Activated naive CD8-positive, alpha-beta T cell treated with anti-CD3 and anti-CD28 coated beads, Interleukin-2, amount 10 ng/mL, durations not matched to agents 7 days and 5 days (primary cell): ENCODE data around the gene CREM. TPM values are rescaled to one million over a fixed set of nuclear protein-coding genes. Genes with fewer than 3 reads are reported as not detected.

Experiments used
- ATAC-seq: fragments of 150-1000 bp; cut with Tn5 transposase; one replicate; pipeline ENCODE4 v1.10.0; 2021; ENCODE audit warnings: low read depth, moderate library complexity
- POLR2A ChIA-PET: fragments of 350-600 bp; sonication (Branson Sonifier 250); formaldehyde crosslinking; loops from one replicate; lab custom pipeline; 2021; ENCODE audit warnings: antibody characterized with exemption; lab: Charles Lee
- DNase-seq: peaks from one replicate; pipeline ENCODE4 v3.0.0; 2021
- H3K27ac Mint-ChIP-seq: one replicate; pipeline ENCODE4 v1.8.0; 2022; ENCODE audit warnings: mild to moderate bottlenecking, mixed read lengths
- H3K27me3 Mint-ChIP-seq: one replicate; pipeline ENCODE4 v1.8.0; 2022; ENCODE audit warnings: mild to moderate bottlenecking, moderate library complexity, mixed read lengths
- H3K36me3 Mint-ChIP-seq: one replicate; pipeline ENCODE4 v1.8.0; 2021; ENCODE audit warnings: mild to moderate bottlenecking, mixed read lengths
- H3K4me1 Mint-ChIP-seq: one replicate; pipeline ENCODE4 v1.8.0; 2021; ENCODE audit warnings: mixed read lengths
- H3K4me3 Mint-ChIP-seq: one replicate; pipeline ENCODE4 v1.8.0; 2022; ENCODE audit warnings: mild to moderate bottlenecking, moderate library complexity, mixed read lengths
- H3K9me3 Mint-ChIP-seq: one replicate; pipeline ENCODE4 v1.8.0; 2021; ENCODE audit warnings: mixed read lengths
- total RNA-seq, 2 experiments: library from RNA; stranded (reverse); gene quantifications; one replicate each; pipeline ENCODE4 v1.2.3, GENCODE V29; 2021

Gene CREM
- total RNA-seq, 2 experiments from 2014 or later = 78.6 to 86.5 TPM

GRCh38 chr10:35150308-35150707 lies 23.7 kb downstream of the CREM start:
- H3K27me3 Mint-ChIP-seq = no peaks in the 10 kb centered on the region
- H3K27ac Mint-ChIP-seq = peak overlapping the region; percentile 85
- H3K9me3 Mint-ChIP-seq = peaks cover under 1% of the 10 kb centered on the region
- DNase-seq (no peak), ATAC-seq (no peak)
- peaks cover 59% of the 10 kb centered on the region for H3K4me1 Mint-ChIP-seq
- H3K36me3 Mint-ChIP-seq = peaks cover 27% of the 10 kb centered on the region
- POLR2A ChIA-PET = interaction anchor here (0.7 to 4.3 kb wide), 12 partner anchors 14 to 67 kb away, joined by 3 to 66 read pairs (median 6); partner anchors contain the start of gene CREM
- peak overlapping the region; percentile 60 for H3K4me3 Mint-ChIP-seq

- Mint-ChIP-seq H3K4me3 (no peak overlapping the region), H3K4me1 (peaks cover 45% of the 10 kb centered on the region), H3K36me3 (peaks cover 34% of the 10 kb centered on the region), H3K27me3 (no peaks in the 10 kb centered on the region), H3K9me3 (no peaks in the 10 kb centered on the region), H3K27ac (no peak overlapping the region)
- ATAC-seq (no peak), DNase-seq (no peak)
- POLR2A ChIA-PET = no interaction called here
Measured at GRCh38 chr10:35152992-35153391, 26.3 kb downstream of the CREM start.

- Mint-ChIP-seq H3K27me3 (no peaks in the 10 kb centered on the region), H3K4me3 (no peak overlapping the region), H3K27ac (no peak overlapping the region), H3K4me1 (peaks cover 41% of the 10 kb centered on the region), H3K9me3 (no peaks in the 10 kb centered on the region), H3K36me3 (peaks cover 39% of the 10 kb centered on the region)
- POLR2A ChIA-PET = no interaction called here
- DNase-seq (no peak), ATAC-seq (no peak)
Measured at GRCh38 chr10:35153716-35154115, 27.1 kb downstream of the CREM start.

- POLR2A ChIA-PET = interaction anchor here (1.2 kb wide), 1 partner anchor 35 kb away, joined by 6 read pairs; no protein-coding TSS in a partner anchor
- Mint-ChIP-seq H3K9me3 (peaks cover 4% of the 10 kb centered on the region), H3K27ac (no peak overlapping the region), H3K27me3 (no peaks in the 10 kb centered on the region), H3K36me3 (peaks cover 41% of the 10 kb centered on the region), H3K4me3 (no peak overlapping the region), H3K4me1 (no peaks in the 10 kb centered on the region)
- ATAC-seq (no peak), DNase-seq (no peak)
Measured at GRCh38 chr10:35160743-35161142, 34.1 kb downstream of the CREM start.

- POLR2A ChIA-PET = interaction anchor here (1.2 to 1.6 kb wide), 2 partner anchors 16 to 35 kb away, joined by 3 read pairs; partner anchors contain the start of gene CREM
- peaks cover 4% of the 10 kb centered on the region for H3K9me3 Mint-ChIP-seq
- no peak overlapping the region for H3K27ac Mint-ChIP-seq
- ATAC-seq (no peak), DNase-seq (no peak)
- no peaks in the 10 kb centered on the region for H3K4me1 Mint-ChIP-seq
- peaks cover 36% of the 10 kb centered on the region for H3K36me3 Mint-ChIP-seq
- H3K4me3 Mint-ChIP-seq = no peak overlapping the region
- no peaks in the 10 kb centered on the region for H3K27me3 Mint-ChIP-seq
Measured at GRCh38 chr10:35161906-35162305, 35.3 kb downstream of the CREM start.

- DNase-seq (no peak), ATAC-seq (no peak)
- Mint-ChIP-seq H3K9me3 (peaks cover 3% of the 10 kb centered on the region), H3K4me1 (no peaks in the 10 kb centered on the region), H3K27me3 (no peaks in the 10 kb centered on the region), H3K36me3 (peaks cover 26% of the 10 kb centered on the region), H3K27ac (no peak overlapping the region), H3K4me3 (no peak overlapping the region)
- POLR2A ChIA-PET = interaction anchor here (0.6 to 1.7 kb wide), 2 partner anchors 10 to 147 kb away, joined by 3 to 4 read pairs; no protein-coding TSS in a partner anchor
Measured at GRCh38 chr10:35165136-35165535, 38.5 kb downstream of the CREM start.

GRCh38 chr10:35165811-35166210 lies 39.2 kb downstream of the CREM start:
- POLR2A ChIA-PET = no interaction called here
- H3K36me3 Mint-ChIP-seq = peaks cover 30% of the 10 kb centered on the region
- ATAC-seq (no peak), DNase-seq (no peak)
- no peak overlapping the region for H3K27ac Mint-ChIP-seq
- H3K4me1 Mint-ChIP-seq = no peaks in the 10 kb centered on the region
- no peak overlapping the region for H3K4me3 Mint-ChIP-seq
- no peaks in the 10 kb centered on the region for H3K27me3 Mint-ChIP-seq
- H3K9me3 Mint-ChIP-seq = peaks cover 3% of the 10 kb centered on the region

- Mint-ChIP-seq H3K4me3 (no peak overlapping the region), H3K4me1 (no peaks in the 10 kb centered on the region), H3K27ac (no peak overlapping the region), H3K36me3 (peaks cover 29% of the 10 kb centered on the region), H3K9me3 (peaks cover 3% of the 10 kb centered on the region), H3K27me3 (no peaks in the 10 kb centered on the region)
- DNase-seq (no peak), ATAC-seq (no peak)
- POLR2A ChIA-PET = no interaction called here
Measured at GRCh38 chr10:35166607-35167006, 40.0 kb downstream of the CREM start.

GRCh38 chr10:35167342-35167741 lies 40.7 kb downstream of the CREM start:
- no peak for DNase-seq
- POLR2A ChIA-PET = interaction anchor here (0.5 kb wide), 1 partner anchor 32 kb away, joined by 5 read pairs; no protein-coding TSS in a partner anchor
- no peak overlapping the region for H3K27ac Mint-ChIP-seq
- peaks cover 25% of the 10 kb centered on the region for H3K36me3 Mint-ChIP-seq
- peaks cover 3% of the 10 kb centered on the region for H3K9me3 Mint-ChIP-seq
- H3K4me1 Mint-ChIP-seq = peaks cover 1% of the 10 kb centered on the region
- no peak overlapping the region for H3K4me3 Mint-ChIP-seq
- no peak for ATAC-seq
- H3K27me3 Mint-ChIP-seq = no peaks in the 10 kb centered on the region

GRCh38 chr10:35172146-35172545 lies 45.5 kb downstream of the CREM start:
- H3K9me3 Mint-ChIP-seq = peaks cover 3% of the 10 kb centered on the region
- no peak for ATAC-seq
- no peak overlapping the region for H3K27ac Mint-ChIP-seq
- H3K27me3 Mint-ChIP-seq = no peaks in the 10 kb centered on the region
- H3K36me3 Mint-ChIP-seq = peaks cover 39% of the 10 kb centered on the region
- DNase-seq = no peak
- POLR2A ChIA-PET = interaction anchor here (0.9 kb wide), 1 partner anchor 23 kb away, joined by 3 read pairs; no protein-coding TSS in a partner anchor
- peaks cover 10% of the 10 kb centered on the region for H3K4me1 Mint-ChIP-seq
- H3K4me3 Mint-ChIP-seq = no peak overlapping the region

- POLR2A ChIA-PET = interaction anchor here (0.9 kb wide), 1 partner anchor 23 kb away, joined by 3 read pairs; no protein-coding TSS in a partner anchor
- no peak overlapping the region for H3K27ac Mint-ChIP-seq
- H3K9me3 Mint-ChIP-seq = peaks cover 3% of the 10 kb centered on the region
Measured at GRCh38 chr10:35172574-35172973, 45.9 kb downstream of the CREM start.

GRCh38 chr10:35178331-35178730 lies 51.7 kb downstream of the CREM start:
- Mint-ChIP-seq H3K9me3 (no peaks in the 10 kb centered on the region), H3K36me3 (peaks cover 37% of the 10 kb centered on the region), H3K27ac (no peak overlapping the region), H3K4me3 (no peak overlapping the region), H3K4me1 (peaks cover 17% of the 10 kb centered on the region), H3K27me3 (no peaks in the 10 kb centered on the region)
- ATAC-seq (no peak), DNase-seq (no peak)
- POLR2A ChIA-PET = no interaction called here

More at GRCh38 chr10:35172574-35172973, 45.9 kb downstream of the CREM start:
- Mint-ChIP-seq H3K4me1 (peaks cover 10% of the 10 kb centered on the region), H3K27me3 (no peaks in the 10 kb centered on the region), H3K36me3 (peaks cover 37% of the 10 kb centered on the region), H3K4me3 (no peak overlapping the region)
- no peak for ATAC-seq
- no peak for DNase-seq

- ATAC-seq = no peak
- H3K27ac Mint-ChIP-seq = no peak overlapping the region
- POLR2A ChIA-PET = interaction anchor here (0.9 kb wide), 1 partner anchor 55 kb away, joined by 3 read pairs; no protein-coding TSS in a partner anchor
Measured at GRCh38 chr10:35182631-35183510, 56.2 kb downstream of the CREM start.

More at GRCh38 chr10:35182631-35183510, 56.2 kb downstream of the CREM start:
- peaks cover 28% of the 10 kb centered on the region for H3K36me3 Mint-ChIP-seq
- no peak overlapping the region for H3K4me3 Mint-ChIP-seq
- peaks cover 13% of the 10 kb centered on the region for H3K4me1 Mint-ChIP-seq
- H3K9me3 Mint-ChIP-seq = no peaks in the 10 kb centered on the region
- no peaks in the 10 kb centered on the region for H3K27me3 Mint-ChIP-seq
- DNase-seq = no peak
